Measurements from ENCODE around the gene P4HB.
A peak's percentile ranks its signal among the peaks of the same experiment; 100 is the strongest.

- peak in 1 of 3 donors; percentile 76 for TF ChIP-seq CTCF (IDR thresholded peaks at IDR 0.05)
- TF ChIP-seq POLR2A (IDR thresholded peaks at IDR 0.05), result peak in 1 of 2 donors; percentile 92
Observed at GRCh38 chr17:81871387-81872230, 11.3 kb upstream of the P4HB start.

Measured in lower leg skin (tissue), 3 donors.